CD14-positive monocyte (primary cell): ENCODE measurements around the gene PPP2R5B. TPM values are rescaled to one million over a fixed set of nuclear protein-coding genes. Genes with fewer than 3 reads are reported as not detected.

Source experiments
- DNase-seq, 3 donors: peaks; one replicate each; pipeline ENCODE4 v3.0.0-alpha.2; 2011 to 2022
- H2AFZ ChIP-seq: 2 replicates; pipeline ENCODE4 v1.6.0; 2012; ENCODE audit warnings: mild to moderate bottlenecking, low read depth, low read length, inconsistent platforms; ENCODE audit not compliant: insufficient read depth, poor library complexity, severe bottlenecking
- H3K27ac ChIP-seq, 2 donors: 1 replicate in 1 of 2; 2 replicates in 1 of 2; pipeline ENCODE4 v1.5.1; 2012 to 2013; ENCODE audit warnings: low read length in 2 of 2, control low read depth in 1 of 2, inconsistent platforms in 1 of 2, low read depth in 1 of 2, mild to moderate bottlenecking in 1 of 2
- H3K27me3 ChIP-seq, 2 donors: one replicate each; pipeline versions ENCODE4 v1.6.0 to v1.6.1; 2011 to 2013; ENCODE audit warnings: low read length in 2 of 2; ENCODE audit not compliant: control insufficient read depth in 2 of 2, insufficient read depth in 2 of 2
- H3K36me3 ChIP-seq, 2 donors: replicated peaks in 1 of 2; 1 replicate in 1 of 2; 2 replicates in 1 of 2; pipeline versions ENCODE4 v1.5.1 to v1.6.1; 2012 to 2013; ENCODE audit warnings: low read length in 2 of 2, control low read depth in 1 of 2, inconsistent platforms in 1 of 2, mild to moderate bottlenecking in 1 of 2; ENCODE audit not compliant: insufficient read depth in 2 of 2, control insufficient read depth in 1 of 2
- H3K4me1 ChIP-seq, 2 donors: 1 replicate in 1 of 2; 2 replicates in 1 of 2; pipeline versions ENCODE4 v1.5.1 to v1.6.1; 2012 to 2013; ENCODE audit warnings: low read length in 2 of 2, control low read depth in 1 of 2, inconsistent platforms in 1 of 2, mild to moderate bottlenecking in 1 of 2, moderate library complexity in 1 of 2; ENCODE audit not compliant: insufficient read depth in 2 of 2, control insufficient read depth in 1 of 2
- H3K4me2 ChIP-seq: replicated peaks from 2 replicates; pipeline ENCODE3; 2012; ENCODE audit warnings: low read length, moderate library complexity, mild to moderate bottlenecking; ENCODE audit not compliant: poor library complexity, severe bottlenecking; ENCODE audit errors: extremely low read depth
- H3K4me3 ChIP-seq, 3 experiments: fragments of 200-600 bp in 1 of 3; sonication (generic) in 1 of 3; replicated peaks in 1 of 3; 1 replicate in 2 of 3; 2 replicates in 1 of 3; pipeline ENCODE4 v1.5.1; 2011 to 2013; ENCODE audit warnings: low read length in 3 of 3, mild to moderate bottlenecking in 3 of 3, control low read depth in 2 of 3, low read depth in 2 of 3, inconsistent platforms in 1 of 3, moderate library complexity in 1 of 3
- H3K79me2 ChIP-seq: 2 replicates; pipeline ENCODE4 v1.6.0; 2012; ENCODE audit warnings: mild to moderate bottlenecking, control low read depth, inconsistent platforms, low read length, moderate library complexity; ENCODE audit not compliant: insufficient read depth
- H3K9ac ChIP-seq: 2 replicates; pipeline ENCODE4 v1.6.0; 2017; ENCODE audit warnings: low read length, mild to moderate bottlenecking; ENCODE audit not compliant: insufficient read depth, poor library complexity, severe bottlenecking
- H3K9me3 ChIP-seq, 2 donors: replicated peaks in 1 of 2; 1 replicate in 1 of 2; 2 replicates in 1 of 2; pipeline versions ENCODE4 v1.5.1 to v1.6.1; 2012 to 2013; ENCODE audit warnings: low read length in 2 of 2, control low read depth in 1 of 2; ENCODE audit not compliant: control insufficient read depth in 1 of 2, insufficient read depth in 1 of 2
- H4K20me1 ChIP-seq: 2 replicates; pipeline ENCODE4 v1.6.0; 2012; ENCODE audit warnings: mild to moderate bottlenecking, low read length, control low read depth, moderate library complexity; ENCODE audit not compliant: insufficient read depth
- H3K27ac Mint-ChIP-seq, 7 donors: one replicate each; pipeline ENCODE4 v1.8.0; 2020; ENCODE audit warnings: mild to moderate bottlenecking in 7 of 7, mixed read lengths in 7 of 7, moderate library complexity in 6 of 7, inconsistent platforms in 2 of 7
- H3K27me3 Mint-ChIP-seq, 3 donors: one replicate each; pipeline ENCODE4 v1.8.0; 2021 to 2022; ENCODE audit warnings: low read depth in 3 of 3, mild to moderate bottlenecking in 3 of 3, mixed read lengths in 3 of 3, moderate library complexity in 3 of 3, inconsistent platforms in 1 of 3
- H3K36me3 Mint-ChIP-seq, 2 donors: one replicate each; pipeline ENCODE4 v1.8.0; 2020; ENCODE audit warnings: mixed read lengths in 2 of 2, inconsistent platforms in 1 of 2, mild to moderate bottlenecking in 1 of 2
- H3K4me1 Mint-ChIP-seq: one replicate; pipeline ENCODE4 v1.8.0; 2020; ENCODE audit warnings: mild to moderate bottlenecking, mixed read lengths
- H3K4me3 Mint-ChIP-seq, 2 donors: one replicate each; pipeline ENCODE4 v1.8.0; 2020; ENCODE audit warnings: mild to moderate bottlenecking in 2 of 2, mixed read lengths in 2 of 2, moderate library complexity in 1 of 2
- H3K9me3 Mint-ChIP-seq, 7 donors: one replicate each; pipeline ENCODE4 v1.8.0; 2020 to 2022; ENCODE audit warnings: mixed read lengths in 7 of 7, mild to moderate bottlenecking in 6 of 7, moderate library complexity in 6 of 7, inconsistent platforms in 2 of 7
- CTCF ChIP-seq: fragments of 200-600 bp; IDR thresholded peaks from one replicate; pipeline ENCODE4 v1.8.0; 2022; ENCODE audit warnings: antibody characterized with exemption, mild to moderate bottlenecking
- WGBS: methylation state at CpG from one replicate; pipeline ENCODE4 v1.1.5; 2013; ENCODE audit warnings: missing lambda C conversion rate; ENCODE audit not compliant: insufficient coverage; 5-methylcytosine and 5-hydroxymethylcytosine counted together
- intact Hi-C, 2 donors: fragments of 100-400 bp; cut with micrococcal nuclease; formaldehyde crosslinking; loops; one replicate each; pipeline versions ENCODE4 v1.15.0 to v1.15.1; 2023
- polyA plus RNA-seq, 3 donors: library from polyadenylated mRNA; depleted of rRNA in 1 of 3; unstranded in 2 of 3; stranded (reverse) in 1 of 3; fragments of 300-500 nt in 2 of 3; fragments of >200 nt in 1 of 3; fragmentation: Illumina TruSeq in 2 of 3; gene quantifications; 1 replicate in 2 of 3; 2 replicates in 1 of 3; pipeline ENCODE4 v1.2.3, GENCODE V29; 2012 to 2021

The PPP2R5B gene
- polyA plus RNA-seq, 3 donors: 9.0 to 26.7 (median 9.4) TPM

- Histone ChIP-seq H3K27ac (no peak overlapping the region), H3K27me3 (no peaks in the 10 kb centered on the region), H4K20me1 (peaks cover 14% of the 10 kb centered on the region), H3K9me3 (no peaks in the 10 kb centered on the region), H3K36me3 (no peaks in the 10 kb centered on the region), H3K9ac (no peak overlapping the region), H3K79me2 (peaks cover 13% of the 10 kb centered on the region), H2AFZ (no peak overlapping the region), H3K4me3 (no peak overlapping the region), H3K4me1 (peaks cover 33 to 38% of the 10 kb centered on the region in 2 donors), H3K4me2 (no peak overlapping the region)
- H3K27ac Mint-ChIP-seq: no peak overlapping the region
- peaks cover 0 to 3% (median 0%) of the 10 kb centered on the region in 7 donors for H3K9me3 Mint-ChIP-seq
- no peak overlapping the region for H3K4me3 Mint-ChIP-seq
- H3K36me3 Mint-ChIP-seq: no peaks in the 10 kb centered on the region
- peaks cover 0 to 3% (median under 1%) of the 10 kb centered on the region in 3 donors for H3K27me3 Mint-ChIP-seq
- WGBS: 91% methylated on average over 1 of the region's 2 CpGs
- no peak for TF ChIP-seq CTCF
- DNase-seq: no peak
- intact Hi-C loops: no loop called here
- H3K4me1 Mint-ChIP-seq: peaks cover 32% of the 10 kb centered on the region
Measured at GRCh38 chr11:64920124-64920523, 4.4 kb upstream of the PPP2R5B start.

- H3K4me3 ChIP-seq: no peak overlapping the region
- no peaks in the 10 kb centered on the region for H3K9me3 ChIP-seq
- H3K27ac ChIP-seq: no peak overlapping the region
- H3K9ac ChIP-seq: no peak overlapping the region
- Mint-ChIP-seq H3K4me3 (no peak overlapping the region), H3K27me3 (peaks cover 0 to 5% (median 3%) of the 10 kb centered on the region in 3 donors), H3K9me3 (peaks cover 0 to under 1% (median 0%) of the 10 kb centered on the region in 7 donors), H3K4me1 (peaks cover 27% of the 10 kb centered on the region), H3K27ac (no peak overlapping the region), H3K36me3 (no peaks in the 10 kb centered on the region)
- WGBS: no CpG with 5 or more reads among the region's 3 CpGs
- no peaks in the 10 kb centered on the region for H3K36me3 ChIP-seq
- H3K4me2 ChIP-seq: no peak overlapping the region
- intact Hi-C loops: no loop called here
- no peak for DNase-seq
- peaks cover 26 to 38% of the 10 kb centered on the region in 2 donors for H3K4me1 ChIP-seq
- H3K27me3 ChIP-seq: no peaks in the 10 kb centered on the region
- peaks cover 1% of the 10 kb centered on the region for H4K20me1 ChIP-seq
- no peak overlapping the region for H2AFZ ChIP-seq
- peaks cover 4% of the 10 kb centered on the region for H3K79me2 ChIP-seq
- no peak for TF ChIP-seq CTCF
Measured at GRCh38 chr11:64921384-64921783, 3.1 kb upstream of the PPP2R5B start.
